SW 1271 (cell line): ENCODE measurements around the gene D2HGDH.
"Not testable (repeated sequence)": the region's sequence is repeated elsewhere in the genome, so short reads cannot be mapped to it uniquely, and the experiment has no call there.

Experiments used
- DNase-seq, 2 experiments: peaks; one replicate each; lab custom pipeline; 2025; lab: John Stamatoyannopoulos, UW

D2HGDH gene

DNA sequence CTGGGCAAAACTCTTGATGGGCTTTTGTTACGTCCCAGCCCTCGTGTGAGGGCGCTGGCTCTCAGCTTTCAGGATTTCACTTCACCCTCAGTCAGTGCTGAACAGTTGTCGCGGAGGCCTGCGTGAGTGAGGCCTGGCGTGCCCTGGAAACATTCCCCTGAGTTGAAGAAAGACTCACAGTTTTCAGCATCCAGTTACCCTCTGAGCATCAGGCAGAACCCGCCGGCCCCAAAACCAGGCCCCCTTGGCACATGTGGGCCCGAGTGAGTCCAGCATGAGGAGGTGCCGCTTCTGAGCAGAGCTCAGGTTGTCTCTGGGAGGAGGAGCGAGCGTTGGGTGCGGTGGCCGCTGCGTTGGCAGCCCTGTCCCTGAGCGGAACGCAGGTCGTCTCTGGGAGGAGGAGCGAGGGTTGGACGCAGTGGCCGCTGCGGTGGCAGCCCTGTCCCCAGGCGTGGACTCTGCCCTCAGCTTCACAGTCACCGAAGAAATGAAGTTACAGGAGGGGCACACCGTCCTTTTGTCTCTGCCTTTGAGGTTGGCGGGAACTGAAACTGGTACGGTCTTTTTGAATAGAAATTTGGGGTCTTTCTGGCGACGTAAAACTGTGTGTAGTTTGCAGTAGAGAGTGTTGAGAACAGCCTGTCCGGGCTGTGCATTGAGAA is 74.4 kb downstream of the D2HGDH start, which contains the start of gene NEU4:
Gene NEU4 (plus strand): TSS at position 473 of the 662 bp plus-strand sequence. CDS start 5,292 bp downstream, outside the sequence.
- no peak for DNase-seq

DNA sequence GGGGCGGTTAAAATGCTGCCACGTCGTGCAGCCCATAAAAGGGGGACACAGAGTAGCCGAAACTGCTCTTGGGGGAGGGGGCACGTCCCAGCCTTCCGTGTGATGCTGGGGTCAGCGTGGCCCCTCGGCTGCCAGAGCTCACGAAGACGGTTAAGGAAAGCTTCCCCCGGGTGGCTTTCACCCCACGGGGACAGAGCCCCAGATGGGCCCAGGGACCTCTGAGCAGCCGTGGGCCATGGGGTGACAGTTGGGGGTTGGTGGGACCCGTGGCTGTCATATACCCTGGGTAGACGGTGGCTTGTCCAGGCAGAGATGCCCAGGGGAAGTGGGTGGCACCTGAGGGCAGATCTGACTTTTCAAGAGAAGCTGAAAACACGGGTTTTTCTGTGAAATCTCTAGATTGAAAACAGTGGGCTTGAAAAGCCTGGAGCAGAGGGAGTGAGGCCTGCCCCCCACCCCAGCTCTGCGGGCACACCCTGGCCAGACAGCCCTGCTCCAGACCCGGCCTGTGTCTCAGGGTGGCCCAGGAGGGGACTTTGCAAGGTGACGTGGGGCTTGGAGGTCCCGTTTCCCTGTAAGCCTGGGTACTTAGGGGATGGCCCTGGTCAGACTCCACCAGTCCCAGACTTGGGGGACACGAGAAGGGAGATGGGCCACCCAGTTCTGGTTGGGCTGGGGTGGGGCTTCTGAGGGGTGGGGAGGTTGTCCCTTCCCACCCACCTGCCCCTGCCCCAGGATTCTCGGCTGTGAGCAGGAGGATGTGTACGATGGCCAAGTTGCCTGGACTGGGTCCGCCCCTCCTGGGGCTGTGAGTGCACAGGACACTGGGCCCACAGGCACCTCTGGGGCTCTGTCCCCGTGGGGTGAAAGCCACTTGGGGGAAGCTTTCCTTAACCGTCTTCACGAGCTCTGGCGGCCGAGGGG is 75.2 kb downstream of the D2HGDH start:
- no peak for DNase-seq

- DNase-seq = no peak
Measured at GRCh38 chr2:241810307-241811200, 76.1 kb downstream of the D2HGDH start.

DNA sequence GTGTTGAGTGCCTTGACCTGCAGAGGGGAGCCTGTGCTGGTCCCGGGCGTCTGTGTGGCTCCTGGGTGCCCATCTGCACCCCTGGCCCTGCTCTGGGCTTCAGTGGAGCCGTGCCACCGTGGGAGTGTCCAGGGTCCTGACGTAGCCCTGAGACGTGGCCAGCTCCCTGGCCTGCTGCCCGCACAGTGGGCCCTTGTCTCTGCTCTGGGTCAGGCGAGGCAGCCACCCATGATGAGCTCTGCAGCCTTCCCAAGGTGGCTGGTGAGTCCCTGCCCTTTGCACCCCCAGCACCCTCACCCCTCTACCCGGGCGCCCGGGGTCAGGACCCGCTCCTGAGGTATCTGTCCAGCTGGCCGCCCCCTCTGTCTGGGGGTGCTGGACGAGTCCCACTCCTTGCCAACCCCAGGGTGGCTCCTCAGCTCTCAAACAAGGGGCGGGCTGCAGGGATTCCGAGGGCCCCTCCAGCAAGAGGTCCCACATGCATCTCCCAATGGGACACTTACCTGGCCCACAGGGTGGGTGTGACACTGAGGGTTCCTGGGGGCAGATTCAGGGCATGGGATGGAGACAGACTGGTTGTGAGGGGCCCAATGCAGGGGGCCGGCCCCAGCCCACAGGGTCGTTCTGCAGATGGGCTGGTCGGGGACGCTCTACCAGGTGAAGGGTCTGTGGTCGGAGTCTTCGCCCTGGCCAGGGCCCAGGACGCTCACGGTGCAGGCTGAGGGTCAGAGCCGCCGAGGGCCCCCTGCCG is 76.9 kb downstream of the D2HGDH start:
- no peak for DNase-seq

- DNase-seq = no peak
Measured at GRCh38 chr2:241811952-241812729, 77.7 kb downstream of the D2HGDH start.

DNA sequence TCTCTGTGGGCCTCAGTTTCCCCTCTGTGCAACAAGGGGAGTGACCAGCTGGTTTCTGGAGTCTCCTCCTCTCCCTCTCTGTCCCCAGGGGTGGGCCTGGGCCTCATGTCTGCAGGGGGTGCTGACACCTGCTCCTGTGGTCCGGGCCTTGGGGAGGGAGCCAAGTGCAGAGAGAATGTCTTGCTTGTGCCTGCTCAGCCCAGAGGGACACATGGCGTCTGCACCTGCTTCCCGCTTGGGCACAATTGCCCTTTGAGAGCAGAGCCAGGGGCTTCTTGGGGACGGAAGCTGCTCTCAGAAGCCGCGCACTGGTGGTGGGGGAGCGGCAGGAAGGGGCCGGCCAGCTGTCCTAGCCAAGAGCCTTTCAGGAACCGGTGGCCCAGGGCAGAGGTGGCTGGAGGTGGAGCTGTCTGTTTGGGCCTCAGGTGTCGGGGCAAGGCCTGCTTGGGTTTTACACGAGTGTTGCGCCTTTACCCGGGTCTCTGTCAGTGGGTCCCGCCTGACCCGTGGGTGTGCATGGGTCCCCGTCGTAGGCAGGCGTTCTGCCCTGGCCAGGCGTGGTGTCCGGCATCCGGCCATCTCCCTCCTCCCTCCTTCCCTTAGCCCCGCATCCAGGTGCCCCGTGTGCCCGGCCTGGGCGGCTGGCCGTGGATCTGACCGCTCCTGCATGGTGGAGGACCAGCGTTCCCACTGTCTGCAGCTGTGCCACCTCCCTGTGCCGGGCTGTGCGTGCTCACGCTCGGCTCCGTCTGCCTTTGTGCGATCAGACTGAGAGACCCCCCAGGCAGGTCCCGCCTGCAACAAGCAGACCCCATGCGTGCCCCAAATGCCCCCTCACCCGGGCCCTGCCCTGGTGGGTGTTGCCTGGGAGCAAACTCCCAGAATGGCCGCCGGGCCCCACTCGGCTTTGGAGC is 78.6 kb downstream of the D2HGDH start:
- DNase-seq = no peak

DNA sequence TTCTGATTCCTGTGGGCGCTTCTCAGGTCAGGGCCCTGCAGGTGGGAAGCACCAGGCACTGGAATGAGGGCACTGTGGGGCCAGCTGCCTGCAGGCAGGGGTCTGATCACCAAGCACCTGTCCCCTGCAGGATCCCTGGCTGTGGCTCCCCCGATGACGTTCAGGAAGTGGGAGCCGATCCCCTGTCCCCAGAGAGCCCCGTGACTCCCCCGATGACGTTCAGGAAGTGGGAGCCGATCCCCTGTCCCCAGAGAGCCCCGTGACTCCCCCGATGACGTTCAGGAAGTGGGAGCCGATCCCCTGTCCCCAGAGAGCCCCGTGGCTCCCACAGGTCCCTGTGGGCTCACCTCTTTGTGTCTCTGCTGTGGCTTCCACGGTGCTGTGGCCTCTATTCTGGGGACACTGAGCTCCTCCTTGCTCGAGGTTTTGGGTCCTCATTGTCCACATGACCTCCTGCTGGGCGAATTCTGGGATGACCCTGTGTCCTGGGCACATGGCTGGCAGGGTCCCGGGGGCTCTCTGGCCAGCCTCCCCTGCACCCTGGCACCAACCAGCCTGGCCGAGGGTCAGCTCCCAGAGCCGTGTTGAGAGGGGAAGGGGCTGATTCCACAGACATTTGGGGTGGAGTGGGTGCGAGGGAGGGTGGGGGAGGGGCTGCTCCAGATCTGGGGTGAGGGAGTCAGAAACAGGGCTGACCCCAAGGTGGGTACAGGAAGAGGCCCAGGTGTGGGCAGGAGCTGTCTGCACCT is 79.4 kb downstream of the D2HGDH start:
- DNase-seq = no peak

DNA sequence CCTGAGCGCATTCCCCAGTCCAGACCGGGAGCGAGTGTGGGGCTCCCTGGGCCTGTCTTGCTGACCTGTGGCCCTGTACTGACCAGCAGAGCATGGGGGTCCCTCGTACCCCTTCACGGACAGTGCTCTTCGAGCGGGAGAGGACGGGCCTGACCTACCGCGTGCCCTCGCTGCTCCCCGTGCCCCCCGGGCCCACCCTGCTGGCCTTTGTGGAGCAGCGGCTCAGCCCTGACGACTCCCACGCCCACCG is 79.9 kb downstream of the D2HGDH start:
- no peak for DNase-seq

GRCh38 chr2:241814643-241815476 is 80.4 kb downstream of the D2HGDH start:
- no peak for DNase-seq

- DNase-seq = no peak
Measured at GRCh38 chr2:241815477-241816430, 81.3 kb downstream of the D2HGDH start.

GRCh38 chr2:241816431-241817121 is 82.1 kb downstream of the D2HGDH start:
- no peak for DNase-seq

DNA sequence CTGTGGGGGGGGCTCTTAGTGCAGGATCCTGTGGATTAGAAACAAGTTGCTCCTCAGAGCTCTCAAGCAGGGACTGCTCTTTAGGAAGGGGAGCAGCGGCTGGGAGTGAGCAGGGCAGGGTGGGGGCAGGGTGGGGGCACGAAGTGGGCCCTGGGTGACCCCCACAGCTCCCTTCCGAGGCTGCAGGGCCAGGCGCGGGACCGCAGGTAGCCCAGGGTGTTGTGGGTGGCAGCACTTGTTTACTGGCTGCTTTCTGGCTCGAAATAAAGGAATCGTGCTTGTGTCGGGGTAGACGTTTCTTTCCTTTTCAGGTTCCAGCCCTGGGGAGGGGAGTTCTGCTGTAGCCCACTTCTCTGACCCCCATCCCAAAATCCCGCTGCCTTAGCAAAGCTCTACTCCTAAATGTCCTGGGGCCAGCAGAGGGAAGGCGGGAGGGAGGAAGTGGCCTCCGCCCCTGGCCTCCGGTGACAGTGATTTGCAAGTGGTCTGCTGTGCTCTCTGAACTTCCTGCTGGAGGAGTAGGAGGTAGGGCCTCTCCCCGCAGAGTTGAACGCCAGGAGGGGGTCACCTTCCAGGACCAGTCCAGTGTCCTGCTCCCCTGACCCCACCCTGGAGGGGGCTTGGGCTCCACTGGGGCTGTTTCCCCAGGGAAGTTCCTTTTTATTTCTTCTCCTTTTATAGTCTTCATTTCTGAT is 82.8 kb downstream of the D2HGDH start:
- DNase-seq = no peak

GRCh38 chr2:241817821-241818215 is 83.4 kb downstream of the D2HGDH start:
- not testable (repeated sequence) for DNase-seq
